Right lobe of liver (tissue), 6 donors: ENCODE measurements around the gene OVOL3. TPM values are rescaled to one million over a fixed set of nuclear protein-coding genes. Genes with fewer than 3 reads are reported as not detected.
"Not testable (repeated sequence)": the region's sequence is repeated elsewhere in the genome, so short reads cannot be mapped to it uniquely, and the experiment has no call there.

ENCODE experiments used
- ATAC-seq, 4 donors: fragments of 200-7000 bp; cut with Tn5 transposase; one replicate each; pipeline ENCODE4 v1.9.1; 2020; ENCODE audit warnings: mild to moderate bottlenecking in 4 of 4, moderate library complexity in 4 of 4
- DNase-seq, 3 donors: peaks; one replicate each; pipeline ENCODE4 v3.0.0-alpha.2; 2020
- H3K27ac ChIP-seq, 3 donors: fragments of 200-600 bp; one replicate each; pipeline ENCODE4 v1.8.0; 2022
- H3K27me3 ChIP-seq, 2 donors: fragments of 200-600 bp; one replicate each; pipeline ENCODE4 v1.8.0; 2022
- H3K36me3 ChIP-seq, 4 donors: fragments of 200-600 bp; sonication (generic) in 1 of 4; one replicate each; pipeline versions ENCODE4 v1.5.1 to v1.8.0; 2017 to 2022; ENCODE audit warnings: control low read depth in 1 of 4
- H3K4me1 ChIP-seq, 4 donors: fragments of 200-600 bp; sonication (generic) in 1 of 4; one replicate each; pipeline versions ENCODE4 v1.5.1 to v1.8.0; 2017 to 2022; ENCODE audit warnings: control low read depth in 1 of 4
- H3K4me3 ChIP-seq, 3 donors: fragments of 200-600 bp; one replicate each; pipeline ENCODE4 v1.8.0; 2022
- H3K9me3 ChIP-seq, 4 donors: fragments of 200-600 bp; sonication (generic) in 1 of 4; one replicate each; pipeline versions ENCODE4 v1.5.1 to v1.8.0; 2017 to 2022; ENCODE audit warnings: control low read depth in 1 of 4
- CTCF ChIP-seq, 4 donors: fragments of 200-600 bp in 3 of 4; fragments of 450-650 bp in 1 of 4; IDR thresholded peaks; one replicate each; pipeline versions ENCODE4 v1.5.1 to v1.8.0; 2016 to 2022; ENCODE audit warnings: antibody characterized with exemption in 4 of 4, mild to moderate bottlenecking in 2 of 4
- POLR2A ChIP-seq: fragments of 450-650 bp; IDR thresholded peaks from one replicate; pipeline ENCODE4 v1.6.1; 2017; ENCODE audit warnings: antibody characterized with exemption, mild to moderate bottlenecking
- WGBS: methylation state at CpG from one replicate; pipeline ENCODE4 v1.1.6; 2018; ENCODE audit warnings: low coverage, low lambda C conversion rate; ENCODE audit not compliant: insufficient coverage; ENCODE audit errors: missing lambda C conversion rate; 5-methylcytosine and 5-hydroxymethylcytosine counted together
- intact Hi-C, 2 donors: fragments of 100-400 bp; cut with DNase I; formaldehyde crosslinking; loops; one replicate each; pipeline versions ENCODE4 v1.11.2 to v1.14.1; 2022
- long read RNA-seq: library from polyadenylated mRNA; unstranded; transcript quantifications from one replicate; pipeline ENCODE4 v2.0.0, GENCODE V29; 2019
- total RNA-seq, 6 experiments: library from RNA; depleted of rRNA in 2 of 6; stranded (reverse); fragments of >200 nt in 2 of 6; fragmentation: NEBNext Ultra II Directional in 3 of 6; extraction: Animal tissue kit (Norgen Biotek cat#: 25700) in 3 of 6; gene quantifications; one replicate each; pipeline versions ENCODE4 v1.1.0 to v1.2.4, GENCODE V29; 2016 to 2023
- donor health status: DM: no; HTN: yes; CAD: no.
- donor health status: DM: no; HTN: no; CAD: no.
- donor health status: DM: no; HTN: no; CAD: no.
- donor health status: DM: no; HTN: yes; CAD: no.
- donor health status: DM: no; HTN: yes; CAD: no.

OVOL3 gene
- not detected for total RNA-seq
- long read RNA-seq, result 0 reads

GRCh38 chr19:36110487-36111199, at the start of gene OVOL3:
TSS of gene OVOL3 (plus strand) at chr19:36111143. CDS start at chr19:36111203, 60 bp downstream.
- H3K9me3 ChIP-seq, result no peaks in the 10 kb centered on the region
- H3K4me1 ChIP-seq, result peaks cover 0 to 9% (median 3%) of the 10 kb centered on the region in 4 donors
- H3K27ac ChIP-seq, result no peak within 1 kb of the TSS
- no peak for DNase-seq
- no peak within 1 kb of the TSS for H3K4me3 ChIP-seq
- H3K27me3 ChIP-seq, result no peaks in the 10 kb centered on the region
- WGBS, result no CpG with 5 or more reads among the region's 1 CpG
- intact Hi-C loops, result loop anchor here in 1 of 2 donors (10.0 kb wide), 1 partner anchor 46 kb away; no protein-coding TSS in a partner anchor
- TF ChIP-seq POLR2A, result no peak
- TF ChIP-seq CTCF (IDR thresholded peaks at IDR 0.05), result no peak
- no peak for ATAC-seq
- H3K36me3 ChIP-seq, result peaks cover 0 to 8% (median 0%) of the 10 kb centered on the region in 4 donors

- H3K4me3 ChIP-seq, result no peak overlapping the region
- ATAC-seq, result no peak
- no peaks in the 10 kb centered on the region for H3K27me3 ChIP-seq
- no peaks in the 10 kb centered on the region for H3K9me3 ChIP-seq
- no peaks in the 10 kb centered on the region for H3K36me3 ChIP-seq
- no peak for DNase-seq
- peaks cover 0 to 13% (median 3%) of the 10 kb centered on the region in 4 donors for H3K4me1 ChIP-seq
- no peak overlapping the region for H3K27ac ChIP-seq
- intact Hi-C loops, result loop anchor here in 1 of 2 donors (10.0 kb wide), 1 partner anchor 53 kb away; the partner anchor contains the start of genes OVOL3, POLR2I and TBCB
- TF ChIP-seq CTCF (IDR thresholded peaks at IDR 0.05) (no peak), POLR2A (no peak)
- 80% methylated on average over 1 of the region's 2 CpGs for WGBS
Observed at GRCh38 chr19:36061367-36061766, 49.6 kb upstream of the OVOL3 start.

GRCh38 chr19:36064826-36065225, 46.1 kb upstream of the OVOL3 start:
- no peak for ATAC-seq
- Histone ChIP-seq H3K9me3 (no peaks in the 10 kb centered on the region), H3K27me3 (no peaks in the 10 kb centered on the region), H3K4me3 (no peak overlapping the region), H3K4me1 (no peaks in the 10 kb centered on the region), H3K27ac (no peak overlapping the region), H3K36me3 (no peaks in the 10 kb centered on the region)
- WGBS, result 85% methylated on average over 8 of the region's 8 CpGs
- intact Hi-C loops, result loop anchor here in 1 of 2 donors (10.0 kb wide), 1 partner anchor 50 kb away; the partner anchor contains the start of genes OVOL3, POLR2I and TBCB
- no peak for DNase-seq
- TF ChIP-seq POLR2A, result no peak
- no peak for TF ChIP-seq CTCF (IDR thresholded peaks at IDR 0.05)

- Histone ChIP-seq H3K36me3 (no peaks in the 10 kb centered on the region), H3K4me3 (no peak overlapping the region), H3K9me3 (no peaks in the 10 kb centered on the region), H3K4me1 (no peaks in the 10 kb centered on the region), H3K27ac (no peak overlapping the region), H3K27me3 (no peaks in the 10 kb centered on the region)
- 93% methylated on average over 6 of the region's 11 CpGs for WGBS
- ATAC-seq (no peak), DNase-seq (no peak)
- intact Hi-C loops, result loop anchor here in 1 of 2 donors (10.0 kb wide), 1 partner anchor 47 kb away; the partner anchor contains the start of genes OVOL3, POLR2I and TBCB
- no peak for TF ChIP-seq CTCF (IDR thresholded peaks at IDR 0.05)
- TF ChIP-seq POLR2A, result no peak
Observed at GRCh38 chr19:36067681-36068080, 43.3 kb upstream of the OVOL3 start.

GRCh38 chr19:36068810-36069499, 42.0 kb upstream of the OVOL3 start:
- DNase-seq, result not testable (repeated sequence)
- WGBS, result 95% methylated on average over 7 of the region's 57 CpGs

More at GRCh38 chr19:36068810-36069499, 42.0 kb upstream of the OVOL3 start:
- not testable (repeated sequence) for H3K4me3 ChIP-seq, H3K27ac ChIP-seq, H3K27me3 ChIP-seq, ATAC-seq, H3K9me3 ChIP-seq, H3K36me3 ChIP-seq, H3K4me1 ChIP-seq
- intact Hi-C loops, result loop anchor here in 1 of 2 donors (10.0 kb wide), 1 partner anchor 46 kb away; the partner anchor contains the start of genes OVOL3, POLR2I and TBCB
